Sigmoid colon (tissue), 4 donors: ENCODE data around the gene LCAT.

ENCODE experiments used
- EP300 ChIP-seq, 4 donors: sonication (generic); formaldehyde crosslinking; IDR thresholded peaks; one replicate each; pipeline ENCODE4 v1.6.1; 2017; ENCODE audit warnings: antibody characterized with exemption in 4 of 4
- POLR2A ChIP-seq, 2 donors: fragments of 450-650 bp; IDR thresholded peaks; one replicate each; pipeline ENCODE4 v1.6.1; 2016; ENCODE audit warnings: antibody characterized with exemption in 2 of 2, mild to moderate bottlenecking in 2 of 2, moderate library complexity in 2 of 2
- POLR2AphosphoS5 ChIP-seq, 4 donors: sonication (generic); formaldehyde crosslinking; IDR thresholded peaks; one replicate each; pipeline ENCODE4 v1.6.1; 2017; ENCODE audit warnings: antibody characterized with exemption in 4 of 4
- TF ChIP-seq, protein P1 (sequence below), 4 experiments: fragments of 450-650 bp in 3 of 4; fragments of 200-600 bp in 1 of 4; IDR thresholded peaks; one replicate each; pipeline ENCODE4 v1.5.1; 2016 to 2019; ENCODE audit warnings: antibody characterized with exemption in 4 of 4, mild to moderate bottlenecking in 3 of 4, moderate library complexity in 2 of 4

DNA sequence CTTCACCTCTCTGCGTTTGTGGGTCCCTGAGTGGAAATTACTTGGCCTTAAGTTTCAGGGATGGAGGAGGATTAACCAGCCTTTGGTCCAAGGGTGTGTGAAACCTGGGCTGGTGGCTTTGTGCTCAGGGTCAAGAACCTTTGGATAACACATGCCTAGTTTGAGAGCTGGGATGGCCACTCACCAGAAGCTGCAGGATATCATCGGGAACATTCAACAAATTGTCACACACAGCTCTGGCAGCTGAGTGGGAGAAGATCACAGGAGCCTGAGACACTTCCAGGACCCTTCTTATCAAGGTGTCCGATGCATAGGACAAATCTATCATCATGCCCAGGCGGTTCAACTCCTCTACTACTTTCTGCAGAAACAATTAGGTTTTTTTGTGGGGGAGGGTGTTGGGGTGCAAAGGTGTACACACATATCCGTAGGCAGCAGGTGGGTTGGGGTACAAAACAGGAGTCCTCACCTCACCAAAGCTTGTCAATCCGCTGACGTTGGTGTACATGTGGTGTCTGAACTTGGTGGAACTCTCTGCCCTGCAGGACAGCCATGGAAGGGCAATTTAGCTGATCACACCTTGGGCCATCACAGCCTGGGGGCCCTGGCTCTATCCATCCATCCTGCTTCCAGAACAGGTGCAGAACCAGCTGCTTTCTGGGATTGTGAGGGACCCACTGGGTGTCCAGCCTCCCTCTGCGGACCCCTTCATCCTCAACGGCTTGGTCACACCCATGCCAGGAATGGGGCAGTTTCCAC, 33.7 kb upstream of the LCAT start:
- TF ChIP-seq POLR2A (IDR thresholded peaks at IDR 0.05) = no peak
- TF ChIP-seq, protein P1, sequence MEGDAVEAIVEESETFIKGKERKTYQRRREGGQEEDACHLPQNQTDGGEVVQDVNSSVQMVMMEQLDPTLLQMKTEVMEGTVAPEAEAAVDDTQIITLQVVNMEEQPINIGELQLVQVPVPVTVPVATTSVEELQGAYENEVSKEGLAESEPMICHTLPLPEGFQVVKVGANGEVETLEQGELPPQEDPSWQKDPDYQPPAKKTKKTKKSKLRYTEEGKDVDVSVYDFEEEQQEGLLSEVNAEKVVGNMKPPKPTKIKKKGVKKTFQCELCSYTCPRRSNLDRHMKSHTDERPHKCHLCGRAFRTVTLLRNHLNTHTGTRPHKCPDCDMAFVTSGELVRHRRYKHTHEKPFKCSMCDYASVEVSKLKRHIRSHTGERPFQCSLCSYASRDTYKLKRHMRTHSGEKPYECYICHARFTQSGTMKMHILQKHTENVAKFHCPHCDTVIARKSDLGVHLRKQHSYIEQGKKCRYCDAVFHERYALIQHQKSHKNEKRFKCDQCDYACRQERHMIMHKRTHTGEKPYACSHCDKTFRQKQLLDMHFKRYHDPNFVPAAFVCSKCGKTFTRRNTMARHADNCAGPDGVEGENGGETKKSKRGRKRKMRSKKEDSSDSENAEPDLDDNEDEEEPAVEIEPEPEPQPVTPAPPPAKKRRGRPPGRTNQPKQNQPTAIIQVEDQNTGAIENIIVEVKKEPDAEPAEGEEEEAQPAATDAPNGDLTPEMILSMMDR (IDR thresholded peaks at IDR 0.05) = no peak
- TF ChIP-seq EP300 (IDR thresholded peaks at IDR 0.05) = no peak
- TF ChIP-seq POLR2AphosphoS5 (IDR thresholded peaks at IDR 0.05) = no peak
